ENCODE results near the gene MVK. TPM values are rescaled to one million over a fixed set of nuclear protein-coding genes. Genes with fewer than 3 reads are reported as not detected.

The MVK gene
- total RNA-seq, 2 donors from 2014 or later = 13.4 to 54.1 TPM

DNA sequence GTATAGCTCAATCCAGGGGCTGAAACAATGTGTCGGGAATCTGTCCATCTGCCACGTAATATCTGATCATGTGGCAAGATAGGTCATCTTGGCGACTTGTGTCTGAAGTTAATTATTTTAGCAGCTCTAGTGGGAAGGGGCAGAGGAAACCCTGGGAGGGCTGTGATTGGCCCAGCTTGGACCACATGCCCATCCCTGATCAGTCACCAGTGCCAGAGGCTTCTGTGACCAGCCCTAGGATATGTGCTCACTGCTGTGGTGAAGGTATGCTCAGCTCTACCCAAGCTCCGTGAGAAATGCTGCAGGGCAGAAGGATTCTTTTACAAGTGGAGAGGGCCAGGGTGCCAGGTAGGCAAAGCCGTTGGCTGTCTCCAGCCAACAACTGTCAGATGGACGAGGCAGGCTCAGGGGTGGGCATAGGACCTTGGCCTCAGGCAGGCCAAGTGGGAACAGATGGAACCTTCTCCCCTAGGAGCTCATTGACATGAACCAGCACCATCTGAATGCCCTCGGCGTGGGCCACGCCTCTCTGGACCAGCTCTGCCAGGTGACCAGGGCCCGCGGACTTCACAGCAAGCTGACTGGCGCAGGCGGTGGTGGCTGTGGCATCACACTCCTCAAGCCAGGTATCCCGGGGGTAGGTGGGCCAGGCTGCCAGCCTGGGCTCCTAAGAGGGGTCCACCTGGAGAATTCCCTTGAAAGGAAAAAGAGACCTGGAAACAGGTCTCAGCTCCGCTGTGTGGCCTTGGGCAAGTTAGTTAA lies 21.1 kb downstream of the MVK start:
- intact Hi-C loops (cut with DNase I) = loop anchor here (10.0 kb wide), 1 partner anchor 120 kb away; the partner anchor contains the start of gene FAM222A
- H3K4me1 ChIP-seq (replicated peaks) = no peaks in the 10 kb centered on the region
- H3K27me3 ChIP-seq (replicated peaks; ENCODE audit: insufficient read depth) = no peaks in the 10 kb centered on the region
- no peaks in the 10 kb centered on the region for H3K9me3 ChIP-seq
- no peak overlapping the region for H3K4me3 ChIP-seq
- WGBS = 89% methylated on average over 15 of the region's 15 CpGs
- no peak overlapping the region for H3K27ac ChIP-seq
- TF ChIP-seq POLR2A (IDR thresholded peaks at IDR 0.05) (no peak), POLR2AphosphoS5 (IDR thresholded peaks at IDR 0.05) (no peak)
- TF ChIP-seq, protein P1, sequence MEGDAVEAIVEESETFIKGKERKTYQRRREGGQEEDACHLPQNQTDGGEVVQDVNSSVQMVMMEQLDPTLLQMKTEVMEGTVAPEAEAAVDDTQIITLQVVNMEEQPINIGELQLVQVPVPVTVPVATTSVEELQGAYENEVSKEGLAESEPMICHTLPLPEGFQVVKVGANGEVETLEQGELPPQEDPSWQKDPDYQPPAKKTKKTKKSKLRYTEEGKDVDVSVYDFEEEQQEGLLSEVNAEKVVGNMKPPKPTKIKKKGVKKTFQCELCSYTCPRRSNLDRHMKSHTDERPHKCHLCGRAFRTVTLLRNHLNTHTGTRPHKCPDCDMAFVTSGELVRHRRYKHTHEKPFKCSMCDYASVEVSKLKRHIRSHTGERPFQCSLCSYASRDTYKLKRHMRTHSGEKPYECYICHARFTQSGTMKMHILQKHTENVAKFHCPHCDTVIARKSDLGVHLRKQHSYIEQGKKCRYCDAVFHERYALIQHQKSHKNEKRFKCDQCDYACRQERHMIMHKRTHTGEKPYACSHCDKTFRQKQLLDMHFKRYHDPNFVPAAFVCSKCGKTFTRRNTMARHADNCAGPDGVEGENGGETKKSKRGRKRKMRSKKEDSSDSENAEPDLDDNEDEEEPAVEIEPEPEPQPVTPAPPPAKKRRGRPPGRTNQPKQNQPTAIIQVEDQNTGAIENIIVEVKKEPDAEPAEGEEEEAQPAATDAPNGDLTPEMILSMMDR (IDR thresholded peaks at IDR 0.05) = no peak
- H3K36me3 ChIP-seq = no peaks in the 10 kb centered on the region
- DNase-seq (ENCODE audit: low spot score) = no peak

DNA sequence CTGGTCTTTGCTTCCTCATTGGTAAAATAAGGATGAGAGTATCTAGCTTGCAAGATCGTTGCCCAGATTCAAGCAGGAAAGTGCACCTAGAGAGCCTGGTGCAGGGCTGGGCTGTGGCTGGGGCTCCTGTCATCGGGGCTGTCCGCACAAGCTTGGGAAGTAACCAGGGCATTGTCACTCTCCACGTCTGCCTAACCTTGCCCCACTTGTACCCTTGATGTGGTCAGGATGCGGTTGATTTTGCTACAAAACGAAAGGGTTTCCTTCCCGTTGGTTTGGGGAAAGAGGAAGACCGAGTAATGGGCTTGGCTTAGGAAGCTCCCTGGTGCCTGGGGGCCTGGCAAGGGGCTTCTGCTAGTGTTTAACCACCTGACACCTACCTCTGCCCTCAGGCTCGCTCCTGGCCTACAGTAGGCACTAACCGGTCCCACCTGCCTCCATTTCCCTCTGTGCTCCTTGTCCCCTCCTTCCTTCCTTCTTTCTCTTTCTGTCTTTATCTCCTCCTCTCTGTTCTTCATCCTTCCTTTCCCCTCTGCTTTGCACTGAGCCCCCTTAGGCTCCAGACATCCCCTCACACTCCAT lies 21.8 kb downstream of the MVK start:
- TF ChIP-seq POLR2AphosphoS5 (IDR thresholded peaks at IDR 0.05) (no peak), POLR2A (IDR thresholded peaks at IDR 0.05) (no peak)
- TF ChIP-seq, protein P1 (IDR thresholded peaks at IDR 0.05) = no peak
- no peak for DNase-seq (ENCODE audit: low spot score)
- Histone ChIP-seq H3K4me3 (no peak overlapping the region), H3K36me3 (no peaks in the 10 kb centered on the region), H3K27ac (no peak overlapping the region), H3K27me3 (replicated peaks; ENCODE audit: insufficient read depth) (no peaks in the 10 kb centered on the region), H3K9me3 (no peaks in the 10 kb centered on the region), H3K4me1 (replicated peaks) (no peaks in the 10 kb centered on the region)
- intact Hi-C loops (cut with DNase I) = loop anchor here (10.0 kb wide), 1 partner anchor 119 kb away; the partner anchor contains the start of gene FAM222A
- 76% methylated on average over 10 of the region's 10 CpGs for WGBS

DNA sequence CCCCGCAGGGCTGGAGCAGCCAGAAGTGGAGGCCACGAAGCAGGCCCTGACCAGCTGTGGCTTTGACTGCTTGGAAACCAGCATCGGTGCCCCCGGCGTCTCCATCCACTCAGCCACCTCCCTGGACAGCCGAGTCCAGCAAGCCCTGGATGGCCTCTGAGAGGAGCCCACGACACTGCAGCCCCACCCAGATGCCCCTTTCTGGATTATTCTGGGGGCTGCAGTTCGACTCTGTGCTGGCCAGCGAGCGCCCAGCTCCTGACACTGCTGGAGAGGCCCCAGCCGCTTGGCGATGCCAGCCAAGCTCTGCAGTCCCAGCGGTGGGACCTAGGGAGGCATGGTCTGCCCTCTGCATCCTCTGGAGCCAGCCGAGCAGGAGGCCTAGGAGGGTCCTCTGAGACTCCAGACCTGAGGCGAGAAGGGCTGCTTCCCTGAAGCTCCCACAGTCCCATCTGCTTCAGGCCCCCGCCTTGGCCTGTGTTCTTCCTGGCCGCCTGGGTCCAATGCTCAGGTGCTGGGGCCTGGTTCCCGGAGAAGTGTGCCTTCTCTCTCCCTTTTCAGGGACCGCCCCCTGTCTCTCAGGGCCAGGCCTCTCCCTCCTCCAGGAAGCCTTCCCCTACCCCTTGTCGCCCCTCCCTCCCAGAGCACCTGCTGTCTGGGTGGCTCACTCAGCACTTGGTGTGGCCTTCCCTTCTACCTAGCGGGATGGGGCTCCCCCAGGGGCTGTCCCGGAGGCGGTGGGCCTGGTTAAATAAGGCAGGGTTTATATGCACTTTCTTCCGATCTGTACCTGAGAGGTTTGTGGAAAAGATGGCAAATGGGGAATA lies 23.0 kb downstream of the MVK start:
- no peak for DNase-seq (ENCODE audit: low spot score)
- H3K4me1 ChIP-seq (replicated peaks) = no peaks in the 10 kb centered on the region
- no peak overlapping the region for H3K4me3 ChIP-seq
- 90% methylated on average over 20 of the region's 24 CpGs for WGBS
- TF ChIP-seq, protein P1 (IDR thresholded peaks at IDR 0.05) = no peak
- no peak for TF ChIP-seq POLR2AphosphoS5 (IDR thresholded peaks at IDR 0.05)
- TF ChIP-seq POLR2A (IDR thresholded peaks at IDR 0.05) = no peak
- no peaks in the 10 kb centered on the region for H3K9me3 ChIP-seq
- no peak overlapping the region for H3K27ac ChIP-seq
- H3K36me3 ChIP-seq = no peaks in the 10 kb centered on the region
- no peaks in the 10 kb centered on the region for H3K27me3 ChIP-seq (replicated peaks; ENCODE audit: insufficient read depth)
- intact Hi-C loops (cut with DNase I) = loop anchor here (2.0 to 10.0 kb wide), 2 partner anchors 118 to 178 kb away; partner anchors contain the start of gene FAM222A

DNA sequence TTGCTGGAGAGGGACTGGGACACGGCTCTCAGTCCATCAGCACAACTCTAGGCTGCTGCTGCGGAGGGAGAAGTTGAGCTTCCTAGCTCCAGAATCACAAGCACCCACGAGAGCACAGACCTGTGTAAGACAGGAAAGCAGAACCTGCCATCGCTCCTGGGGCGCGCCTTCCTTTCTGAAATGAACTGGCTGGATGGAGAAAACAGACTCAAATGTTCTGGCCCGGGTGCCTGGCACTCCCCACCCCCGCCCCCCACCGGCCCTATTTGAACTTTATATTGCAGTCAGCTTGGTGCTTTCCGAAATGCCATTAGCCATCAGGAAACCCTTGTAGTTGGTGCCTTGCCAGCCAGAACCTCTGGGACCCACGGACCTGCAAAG lies 23.8 kb downstream of the MVK start:
- no peaks in the 10 kb centered on the region for H3K4me1 ChIP-seq (replicated peaks)
- no peak overlapping the region for H3K4me3 ChIP-seq
- no peak for DNase-seq (ENCODE audit: low spot score)
- intact Hi-C loops (cut with DNase I) = loop anchor here (2.0 to 10.0 kb wide), 2 partner anchors 117 to 177 kb away; partner anchors contain the start of gene FAM222A
- 46% methylated on average over 11 of the region's 11 CpGs for WGBS
- no peak overlapping the region for H3K27ac ChIP-seq
- H3K27me3 ChIP-seq (replicated peaks; ENCODE audit: insufficient read depth) = no peaks in the 10 kb centered on the region
- no peaks in the 10 kb centered on the region for H3K9me3 ChIP-seq
- TF ChIP-seq POLR2AphosphoS5 (IDR thresholded peaks at IDR 0.05) (no peak), POLR2A (IDR thresholded peaks at IDR 0.05) (no peak)
- TF ChIP-seq, protein P1 (IDR thresholded peaks at IDR 0.05) = no peak
- no peaks in the 10 kb centered on the region for H3K36me3 ChIP-seq
